Right lobe of liver (tissue), 6 donors: ENCODE measurements around the gene VPS50. TPM values are rescaled to one million over a fixed set of nuclear protein-coding genes. Genes with fewer than 3 reads are reported as not detected.
"Not testable (repeated sequence)": the region's sequence is repeated elsewhere in the genome, so short reads cannot be mapped to it uniquely, and the experiment has no call there.

Experiments
- ATAC-seq, 4 donors: fragments of 200-7000 bp; cut with Tn5 transposase; one replicate each; pipeline ENCODE4 v1.9.1; 2020; ENCODE audit warnings: mild to moderate bottlenecking in 4 of 4, moderate library complexity in 4 of 4
- DNase-seq, 3 donors: peaks; one replicate each; pipeline ENCODE4 v3.0.0-alpha.2; 2020
- H3K27ac ChIP-seq, 3 donors: fragments of 200-600 bp; one replicate each; pipeline ENCODE4 v1.8.0; 2022
- H3K27me3 ChIP-seq, 2 donors: fragments of 200-600 bp; one replicate each; pipeline ENCODE4 v1.8.0; 2022
- H3K36me3 ChIP-seq, 4 donors: fragments of 200-600 bp; sonication (generic) in 1 of 4; one replicate each; pipeline versions ENCODE4 v1.5.1 to v1.8.0; 2017 to 2022; ENCODE audit warnings: control low read depth in 1 of 4
- H3K4me1 ChIP-seq, 4 donors: fragments of 200-600 bp; sonication (generic) in 1 of 4; one replicate each; pipeline versions ENCODE4 v1.5.1 to v1.8.0; 2017 to 2022; ENCODE audit warnings: control low read depth in 1 of 4
- H3K4me3 ChIP-seq, 3 donors: fragments of 200-600 bp; one replicate each; pipeline ENCODE4 v1.8.0; 2022
- H3K9me3 ChIP-seq, 4 donors: fragments of 200-600 bp; sonication (generic) in 1 of 4; one replicate each; pipeline versions ENCODE4 v1.5.1 to v1.8.0; 2017 to 2022; ENCODE audit warnings: control low read depth in 1 of 4
- CTCF ChIP-seq, 4 donors: fragments of 200-600 bp in 3 of 4; fragments of 450-650 bp in 1 of 4; IDR thresholded peaks; one replicate each; pipeline versions ENCODE4 v1.5.1 to v1.8.0; 2016 to 2022; ENCODE audit warnings: antibody characterized with exemption in 4 of 4, mild to moderate bottlenecking in 2 of 4
- POLR2A ChIP-seq: fragments of 450-650 bp; IDR thresholded peaks from one replicate; pipeline ENCODE4 v1.6.1; 2017; ENCODE audit warnings: antibody characterized with exemption, mild to moderate bottlenecking
- WGBS: methylation state at CpG from one replicate; pipeline ENCODE4 v1.1.6; 2018; ENCODE audit warnings: low coverage, low lambda C conversion rate; ENCODE audit not compliant: insufficient coverage; ENCODE audit errors: missing lambda C conversion rate; 5-methylcytosine and 5-hydroxymethylcytosine counted together
- intact Hi-C, 2 donors: fragments of 100-400 bp; cut with DNase I; formaldehyde crosslinking; loops; one replicate each; pipeline versions ENCODE4 v1.11.2 to v1.14.1; 2022
- total RNA-seq, 6 experiments: library from RNA; depleted of rRNA in 2 of 6; stranded (reverse); fragments of >200 nt in 2 of 6; fragmentation: NEBNext Ultra II Directional in 3 of 6; extraction: Animal tissue kit (Norgen Biotek cat#: 25700) in 3 of 6; gene quantifications; one replicate each; pipeline versions ENCODE4 v1.1.0 to v1.2.4, GENCODE V29; 2016 to 2023
- donor health status: DM: no; HTN: yes; CAD: no.
- donor health status: DM: no; HTN: no; CAD: no.
- donor health status: DM: no; HTN: no; CAD: no.
- donor health status: DM: no; HTN: yes; CAD: no.
- donor health status: DM: no; HTN: yes; CAD: no.

The VPS50 gene
- total RNA-seq, 6 experiments from 2014 or later = 9.0 to 19.1 (median 11.5) TPM

GRCh38 chr7:93314449-93314848 is 82.3 kb downstream of the VPS50 start:
- ATAC-seq (no peak), DNase-seq (no peak)
- peaks cover 0 to 3% (median 0%) of the 10 kb centered on the region in 4 donors for H3K36me3 ChIP-seq
- no peak for TF ChIP-seq CTCF (IDR thresholded peaks at IDR 0.05)
- TF ChIP-seq POLR2A = no peak
- no peak overlapping the region for H3K4me3 ChIP-seq
- intact Hi-C loops = no loop called here
- no peaks in the 10 kb centered on the region for H3K27me3 ChIP-seq
- no peak overlapping the region for H3K27ac ChIP-seq
- WGBS = 94% methylated on average over 3 of the region's 3 CpGs
- no peaks in the 10 kb centered on the region for H3K9me3 ChIP-seq
- H3K4me1 ChIP-seq = no peaks in the 10 kb centered on the region

GRCh38 chr7:93315896-93316295 is 83.7 kb downstream of the VPS50 start:
- Histone ChIP-seq H3K36me3 (peaks cover 0 to 3% (median 0%) of the 10 kb centered on the region in 4 donors), H3K9me3 (no peaks in the 10 kb centered on the region), H3K4me1 (no peaks in the 10 kb centered on the region), H3K27me3 (no peaks in the 10 kb centered on the region), H3K4me3 (no peak overlapping the region), H3K27ac (no peak overlapping the region)
- DNase-seq (no peak), ATAC-seq (no peak)
- WGBS = 95% methylated on average over 2 of the region's 2 CpGs
- intact Hi-C loops = no loop called here
- TF ChIP-seq CTCF (IDR thresholded peaks at IDR 0.05) = no peak
- TF ChIP-seq POLR2A = no peak

- H3K9me3 ChIP-seq = no peaks in the 10 kb centered on the region
- H3K4me1 ChIP-seq = no peaks in the 10 kb centered on the region
- no peak overlapping the region for H3K27ac ChIP-seq
- H3K27me3 ChIP-seq = no peaks in the 10 kb centered on the region
- H3K4me3 ChIP-seq = no peak overlapping the region
- TF ChIP-seq CTCF (IDR thresholded peaks at IDR 0.05) (no peak), POLR2A (no peak)
- H3K36me3 ChIP-seq = peaks cover 0 to 3% (median 0%) of the 10 kb centered on the region in 4 donors
- intact Hi-C loops = no loop called here
- ATAC-seq = no peak
- no peak for DNase-seq
Observed at GRCh38 chr7:93316730-93317129, 84.6 kb downstream of the VPS50 start.

- H3K9me3 ChIP-seq = no peaks in the 10 kb centered on the region
- ATAC-seq (no peak), DNase-seq (no peak)
- TF ChIP-seq POLR2A = no peak
- no peak for TF ChIP-seq CTCF (IDR thresholded peaks at IDR 0.05)
- no peaks in the 10 kb centered on the region for H3K4me1 ChIP-seq
- H3K27ac ChIP-seq = no peak overlapping the region
- H3K36me3 ChIP-seq = no peaks in the 10 kb centered on the region
- H3K4me3 ChIP-seq = no peak overlapping the region
- 89% methylated on average over 4 of the region's 4 CpGs for WGBS
- intact Hi-C loops = no loop called here
- no peaks in the 10 kb centered on the region for H3K27me3 ChIP-seq
Observed at GRCh38 chr7:93320887-93321286, 88.7 kb downstream of the VPS50 start.

DNA sequence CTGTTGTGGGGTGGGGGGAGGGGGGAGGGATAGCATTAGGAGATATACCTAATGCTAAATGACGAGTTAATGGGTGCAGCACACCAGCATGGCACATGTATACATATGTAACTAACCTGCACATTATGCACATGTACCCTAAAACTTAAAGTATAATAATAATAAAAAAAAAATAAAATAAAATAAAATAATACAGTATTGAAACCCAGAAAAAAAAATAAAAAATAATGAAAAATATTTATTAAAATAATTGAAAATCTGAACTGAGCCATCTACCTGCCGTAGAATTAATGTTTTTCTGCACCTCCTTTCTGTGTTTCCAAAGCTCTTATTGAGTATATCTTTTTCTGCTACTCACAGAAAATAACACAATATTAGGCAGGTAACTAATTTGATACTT is 94.1 kb downstream of the VPS50 start:
- DNase-seq, ATAC-seq, intact Hi-C loops, H3K36me3 ChIP-seq, H3K4me1 ChIP-seq, H3K4me3 ChIP-seq, H3K9me3 ChIP-seq, H3K27ac ChIP-seq, H3K27me3 ChIP-seq: not testable (repeated sequence)
- 94% methylated on average over 1 of the region's 2 CpGs for WGBS
